Endothelial cell of umbilical vein (primary cell): ENCODE data around the gene GET4. TPM values are rescaled to one million over a fixed set of nuclear protein-coding genes. Genes with fewer than 3 reads are reported as not detected.
A peak's percentile ranks its signal among the peaks of the same experiment; 100 is the strongest.

ENCODE experiments used
- BruUV-seq: library from RNA; stranded (reverse); fragments of 400-500 nt; replicated peaks from 2 replicates; lab custom pipeline; 2021; lab: Mats Ljungman, UMichigan
- CTCF ChIA-PET: fragments of 300-600, 350-600 bp; sonication (Branson Sonifier 250); formaldehyde crosslinking; loops from one replicate; lab custom pipeline; 2021; ENCODE audit warnings: antibody characterized with exemption, inconsistent platforms; lab: Charles Lee
- POLR2A ChIA-PET: fragments of 300-600, 350-600 bp; sonication (Branson Sonifier 250); formaldehyde crosslinking; loops from one replicate; lab custom pipeline; 2021; ENCODE audit warnings: antibody characterized with exemption, inconsistent platforms; lab: Charles Lee
- DNase-seq: peaks from one replicate; pipeline ENCODE4 v3.0.0-alpha.2; 2011; ENCODE audit warnings: low read depth, low spot score
- FAIRE-seq: peaks from 2 replicates; lab custom pipeline; 2011; peaks lifted over from hg19 to GRCh38; lab: Jason Lieb, UNC
- H2AFZ ChIP-seq: 2 replicates; pipeline ENCODE4 v1.6.0; 2012; ENCODE audit warnings: low read depth, low read length, control low read depth, inconsistent platforms
- H3K27ac ChIP-seq: 2 replicates; pipeline ENCODE4 v1.5.1; 2011; ENCODE audit warnings: low read depth, mild to moderate bottlenecking, control low read depth, low read length, moderate library complexity; ENCODE audit not compliant: insufficient read depth
- H3K27me3 ChIP-seq, 2 experiments: 2 replicates each; pipeline versions ENCODE4 v1.6.0 to v1.6.1; 2011; ENCODE audit warnings: low read length in 2 of 2, mixed read lengths in 1 of 2; ENCODE audit not compliant: control insufficient read depth in 2 of 2, insufficient read depth in 2 of 2
- H3K36me3 ChIP-seq, 2 experiments: 2 replicates in 1 of 2; 3 replicates in 1 of 2; pipeline ENCODE4 v1.5.1; 2011; ENCODE audit warnings: low read length in 2 of 2, mild to moderate bottlenecking in 1 of 2, moderate library complexity in 1 of 2; ENCODE audit not compliant: control insufficient read depth in 2 of 2, insufficient read depth in 2 of 2; ENCODE audit errors: extremely low read depth in 1 of 2
- H3K4me1 ChIP-seq: 3 replicates; pipeline ENCODE4 v1.5.1; 2011; ENCODE audit warnings: mild to moderate bottlenecking, low read length; ENCODE audit not compliant: control insufficient read depth, insufficient read depth; ENCODE audit errors: extremely low read depth
- H3K4me2 ChIP-seq: 2 replicates; pipeline ENCODE4 v1.6.1; 2011; ENCODE audit warnings: low read length, control low read depth, mixed read lengths; ENCODE audit not compliant: insufficient read depth
- H3K4me3 ChIP-seq, 3 experiments: fragments of 200-600 bp in 1 of 3; sonication (generic), shearing (Covaris generic) in 1 of 3; replicated peaks in 1 of 3; 2 replicates each; pipeline ENCODE4 v1.5.1; 2011 to 2016; ENCODE audit warnings: control low read depth in 3 of 3, low read length in 3 of 3, mild to moderate bottlenecking in 2 of 3, inconsistent platforms in 1 of 3, low read depth in 1 of 3, moderate library complexity in 1 of 3; ENCODE audit not compliant: insufficient read depth in 1 of 3
- H3K79me2 ChIP-seq: 2 replicates; pipeline ENCODE4 v1.6.0; 2012; ENCODE audit warnings: low read length, inconsistent platforms; ENCODE audit not compliant: control insufficient read depth, insufficient read depth
- H3K9ac ChIP-seq: replicated peaks from 2 replicates; pipeline ENCODE3; 2011; ENCODE audit warnings: low read length, control low read depth; ENCODE audit not compliant: insufficient read depth; ENCODE audit errors: extremely low read depth
- H3K9me1 ChIP-seq: replicated peaks from 3 replicates; pipeline ENCODE4 v1.6.0; 2011; ENCODE audit warnings: mild to moderate bottlenecking, low read length; ENCODE audit not compliant: control insufficient read depth, insufficient read depth; ENCODE audit errors: extremely low read depth
- H3K9me3 ChIP-seq: replicated peaks from 2 replicates; pipeline ENCODE4 v1.5.1; 2012; ENCODE audit warnings: low read length, inconsistent platforms; ENCODE audit not compliant: control insufficient read depth, insufficient read depth
- H4K20me1 ChIP-seq: replicated peaks from 2 replicates; pipeline ENCODE3; 2011; ENCODE audit warnings: mild to moderate bottlenecking, low read length; ENCODE audit not compliant: control insufficient read depth, insufficient read depth; ENCODE audit errors: extremely low read depth
- FOS ChIP-seq: IDR thresholded peaks from 2 replicates; pipeline ENCODE4 v1.6.1; 2011; ENCODE audit warnings: mild to moderate bottlenecking, low read length, moderate library complexity, borderline replicate concordance; ENCODE audit not compliant: insufficient read depth
- GATA2 ChIP-seq: IDR thresholded peaks from 2 replicates; pipeline ENCODE4 v1.7.0; 2011; ENCODE audit warnings: low read depth, mild to moderate bottlenecking, moderate library complexity, mixed read lengths, low read length; ENCODE audit not compliant: insufficient read length, insufficient read depth
- JUN ChIP-seq: IDR thresholded peaks from 2 replicates; pipeline ENCODE4 v1.6.1; 2011; ENCODE audit warnings: borderline replicate concordance, low read depth; ENCODE audit not compliant: insufficient read length, insufficient read depth
- POLR2A ChIP-seq: IDR thresholded peaks from 2 replicates; pipeline ENCODE4 v1.6.1; 2012; ENCODE audit warnings: low read depth, mild to moderate bottlenecking, control low read depth, low read length
- POLR2AphosphoS5 ChIP-seq: IDR thresholded peaks from 2 replicates; pipeline ENCODE4 v1.6.1; 2012; ENCODE audit warnings: low read depth, mild to moderate bottlenecking, control low read depth, low read length, moderate library complexity; ENCODE audit not compliant: insufficient read depth
- dilution Hi-C: fragments of 300-500 bp; cut with MboI; formaldehyde crosslinking; loops from one replicate; pipeline ENCODE4 v1.15.0; 2019; ENCODE audit warnings: low sequenced_read_pairs; ENCODE audit not compliant: extremely low pct_ligation_motif_present
- intact Hi-C: fragments of 100-400 bp; cut with micrococcal nuclease; formaldehyde crosslinking; loops from one replicate; pipeline ENCODE4 v1.10.0; 2022
- polyA plus RNA-seq, 4 experiments: library from polyadenylated mRNA; depleted of rRNA in 3 of 4; stranded (reverse) in 3 of 4; unstranded in 1 of 4; fragments of >200 nt; gene quantifications; 2 replicates each; pipeline versions ENCODE4 v1.2.1 to v1.2.3, GENCODE V29; 2011 to 2012; ENCODE audit warnings: missing spikeins in 1 of 4
- total RNA-seq: library from RNA; stranded (reverse); gene quantifications from 2 replicates; pipeline ENCODE4 v1.2.3, GENCODE V29; 2021
- TF ChIP-seq, protein P1 (sequence below), 2 donors: IDR thresholded peaks; 1 replicate in 1 of 2; 2 replicates in 1 of 2; pipeline ENCODE4 v1.5.1; 2011; ENCODE audit warnings: low read length in 2 of 2, mild to moderate bottlenecking in 2 of 2, moderate library complexity in 2 of 2, control low read depth in 1 of 2, inconsistent platforms in 1 of 2, low read depth in 1 of 2; ENCODE audit not compliant: insufficient read depth in 1 of 2; ENCODE audit errors: extremely low read depth in 1 of 2
- TF ChIP-seq, protein P2 (sequence below): IDR thresholded peaks from 2 replicates; pipeline ENCODE4 v1.6.1; 2011; ENCODE audit not compliant: insufficient read depth, insufficient read length

The GET4 gene
- total and polyA plus RNA-seq, 2 donors (not counting 3 experiments of a cell fraction or from before 2014, with no cell fraction given), result 48.4 to 58.1 TPM

- TF ChIP-seq POLR2AphosphoS5 (no peak), GATA2 (no peak), POLR2A (no peak), JUN (no peak), FOS (no peak)
- TF ChIP-seq, protein P1, sequence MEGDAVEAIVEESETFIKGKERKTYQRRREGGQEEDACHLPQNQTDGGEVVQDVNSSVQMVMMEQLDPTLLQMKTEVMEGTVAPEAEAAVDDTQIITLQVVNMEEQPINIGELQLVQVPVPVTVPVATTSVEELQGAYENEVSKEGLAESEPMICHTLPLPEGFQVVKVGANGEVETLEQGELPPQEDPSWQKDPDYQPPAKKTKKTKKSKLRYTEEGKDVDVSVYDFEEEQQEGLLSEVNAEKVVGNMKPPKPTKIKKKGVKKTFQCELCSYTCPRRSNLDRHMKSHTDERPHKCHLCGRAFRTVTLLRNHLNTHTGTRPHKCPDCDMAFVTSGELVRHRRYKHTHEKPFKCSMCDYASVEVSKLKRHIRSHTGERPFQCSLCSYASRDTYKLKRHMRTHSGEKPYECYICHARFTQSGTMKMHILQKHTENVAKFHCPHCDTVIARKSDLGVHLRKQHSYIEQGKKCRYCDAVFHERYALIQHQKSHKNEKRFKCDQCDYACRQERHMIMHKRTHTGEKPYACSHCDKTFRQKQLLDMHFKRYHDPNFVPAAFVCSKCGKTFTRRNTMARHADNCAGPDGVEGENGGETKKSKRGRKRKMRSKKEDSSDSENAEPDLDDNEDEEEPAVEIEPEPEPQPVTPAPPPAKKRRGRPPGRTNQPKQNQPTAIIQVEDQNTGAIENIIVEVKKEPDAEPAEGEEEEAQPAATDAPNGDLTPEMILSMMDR (IDR thresholded peaks at IDR 0.05; ENCODE audit: extremely low read depth in 1 of 2, insufficient read depth in 1 of 2, low read depth in 1 of 2, low read length in 2 of 2), result no peak
- TF ChIP-seq, protein P2, sequence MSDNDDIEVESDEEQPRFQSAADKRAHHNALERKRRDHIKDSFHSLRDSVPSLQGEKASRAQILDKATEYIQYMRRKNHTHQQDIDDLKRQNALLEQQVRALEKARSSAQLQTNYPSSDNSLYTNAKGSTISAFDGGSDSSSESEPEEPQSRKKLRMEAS, result no peak
- H3K79me2 ChIP-seq, result peaks cover 48% of the 10 kb centered on the region
- POLR2A ChIA-PET, result no interaction called here
- peak; percentile 47 for DNase-seq
- peaks cover 0 to 9% of the 10 kb centered on the region in 2 experiments for H3K36me3 ChIP-seq
- H3K27me3 ChIP-seq, result no peaks in the 10 kb centered on the region
- no peaks in the 10 kb centered on the region for H3K9me3 ChIP-seq
- H2AFZ ChIP-seq, result peak overlapping the region; percentile 35
- H3K4me1 ChIP-seq, result peaks cover 12% of the 10 kb centered on the region
- H3K9ac ChIP-seq, result peak overlapping the region; percentile 79
- dilution Hi-C loops, result no loop called here
- no peaks in the 10 kb centered on the region for H3K9me1 ChIP-seq
- H3K27ac ChIP-seq, result peak overlapping the region; percentile 25
- intact Hi-C loops, result loop anchor here (1.0 to 5.0 kb wide), 3 partner anchors 24 to 275 kb away; no protein-coding TSS in a partner anchor
- H3K4me3 ChIP-seq, result peak overlapping the region; percentile 66 to 99 (median 75)
- no peak overlapping the region for H3K4me2 ChIP-seq
- CTCF ChIA-PET, result interaction anchor here (1.0 kb wide), 1 partner anchor 21 kb away, joined by 4 read pairs; no protein-coding TSS in a partner anchor
- FAIRE-seq, result no peak
- H4K20me1 ChIP-seq, result no peaks in the 10 kb centered on the region
- BruUV-seq, result no TSS peak
These were observed 588 bp downstream of the GET4 start for GRCh38 chr7:876972-877311.
